DMS114 treated with DMSO at 0.1 percent for 48 hours (cell line): ENCODE results near the gene ATP2C2.
"Not testable (repeated sequence)": the region's sequence is repeated elsewhere in the genome, so short reads cannot be mapped to it uniquely, and the experiment has no call there.

Experiments
- DNase-seq: peaks from one replicate; lab custom pipeline; 2025; ENCODE audit not compliant: unreplicated experiment; lab: John Stamatoyannopoulos, UW

The ATP2C2 gene

GRCh38 chr16:84368308-84368996 lies at the start of gene ATP2C2:
Gene ATP2C2 (plus strand): TSS chr16:84368538. CDS start chr16:84368616, 78 bp downstream.
- no peak for DNase-seq

- no peak for DNase-seq
Observed at GRCh38 chr16:84319146-84319760, 49.1 kb upstream of the ATP2C2 start.

GRCh38 chr16:84320511-84320910 lies 47.8 kb upstream of the ATP2C2 start:
- no peak for DNase-seq

GRCh38 chr16:84321932-84322331 lies 46.4 kb upstream of the ATP2C2 start:
- no peak for DNase-seq

GRCh38 chr16:84322749-84323148 lies 45.6 kb upstream of the ATP2C2 start:
- no peak for DNase-seq

GRCh38 chr16:84323606-84324005 lies 44.7 kb upstream of the ATP2C2 start:
- no peak for DNase-seq

GRCh38 chr16:84324434-84325262 lies 43.7 kb upstream of the ATP2C2 start:
- DNase-seq = no peak

- no peak for DNase-seq
Observed at GRCh38 chr16:84326545-84326944, 41.8 kb upstream of the ATP2C2 start.

- no peak for DNase-seq
Observed at GRCh38 chr16:84327926-84328505, 40.3 kb upstream of the ATP2C2 start.

- DNase-seq = no peak
Observed at GRCh38 chr16:84329016-84329415, 39.3 kb upstream of the ATP2C2 start.

GRCh38 chr16:84329843-84330684 lies 38.3 kb upstream of the ATP2C2 start:
- DNase-seq = no peak

GRCh38 chr16:84330685-84331050 lies 37.7 kb upstream of the ATP2C2 start:
- no peak for DNase-seq

GRCh38 chr16:84331998-84332780 lies 36.1 kb upstream of the ATP2C2 start:
- DNase-seq = no peak

- DNase-seq = no peak
Observed at GRCh38 chr16:84332975-84333684, 35.2 kb upstream of the ATP2C2 start.

GRCh38 chr16:84334058-84334457 lies 34.3 kb upstream of the ATP2C2 start:
- no peak for DNase-seq

- no peak for DNase-seq
Observed at GRCh38 chr16:84334482-84334881, 33.9 kb upstream of the ATP2C2 start.

- not testable (repeated sequence) for DNase-seq
Observed at GRCh38 chr16:84337236-84337635, 31.1 kb upstream of the ATP2C2 start.

GRCh38 chr16:84339311-84339710 lies 29.0 kb upstream of the ATP2C2 start:
- no peak for DNase-seq

- no peak for DNase-seq
Observed at GRCh38 chr16:84339766-84340165, 28.6 kb upstream of the ATP2C2 start.
